Activated CD4-positive, alpha-beta T cell treated with anti-CD3 and anti-CD28 coated beads, Interleukin-2, Interleukin-4, amounts not matched to agents 100 ng/mL and 50 ng/mL, durations not matched to agents 16 hours and 8 hours (primary cell): ENCODE data around the gene ASB10.

Experiments
- DNase-seq: peaks from one replicate; pipeline ENCODE4 v3.0.0-alpha.2; 2020; ENCODE audit warnings: low spot score

ASB10 gene

DNA sequence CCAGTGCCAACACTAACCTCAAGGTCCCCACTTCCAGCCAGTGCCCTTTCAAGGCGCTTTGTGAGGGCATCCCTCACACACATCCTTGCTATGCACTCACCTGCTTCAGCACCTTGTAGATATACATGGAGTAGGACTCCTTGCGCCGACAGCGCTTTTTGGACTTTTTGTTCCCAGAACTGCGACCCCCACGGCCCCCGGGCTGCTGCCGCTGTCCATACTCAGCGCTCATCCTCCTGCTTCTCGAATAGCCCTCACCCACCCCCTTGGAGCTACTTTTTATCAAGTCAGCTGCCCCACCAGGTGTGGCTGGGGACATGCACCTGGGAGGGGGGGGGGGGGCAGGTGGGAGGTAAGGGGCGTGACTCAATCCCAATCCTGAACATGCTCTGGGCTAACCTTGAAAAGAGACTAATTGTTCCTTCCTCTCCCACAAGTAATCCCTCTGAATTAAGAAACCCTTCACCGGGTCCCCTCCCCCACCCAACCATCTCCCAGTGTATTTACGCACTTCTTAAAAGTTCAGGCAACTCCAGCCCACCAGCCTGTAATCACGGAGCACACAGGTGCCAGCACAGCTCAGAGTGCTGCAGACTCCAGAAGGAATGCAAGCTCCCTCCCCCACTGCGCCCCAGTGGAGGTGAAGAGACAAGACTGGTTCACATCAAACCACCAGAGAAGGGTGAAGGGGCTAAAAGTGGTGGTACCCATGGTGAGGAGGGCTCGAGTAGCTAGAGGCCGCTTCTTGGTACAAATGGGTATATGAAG is 23.2 kb upstream of the ASB10 start, which contains the start of gene H2BK1:
H2BK1 (minus strand) TSS at position 402 of the 768 bp plus-strand sequence; CDS start at position 232, 170 bp downstream.
- DNase-seq, result no peak

DNA sequence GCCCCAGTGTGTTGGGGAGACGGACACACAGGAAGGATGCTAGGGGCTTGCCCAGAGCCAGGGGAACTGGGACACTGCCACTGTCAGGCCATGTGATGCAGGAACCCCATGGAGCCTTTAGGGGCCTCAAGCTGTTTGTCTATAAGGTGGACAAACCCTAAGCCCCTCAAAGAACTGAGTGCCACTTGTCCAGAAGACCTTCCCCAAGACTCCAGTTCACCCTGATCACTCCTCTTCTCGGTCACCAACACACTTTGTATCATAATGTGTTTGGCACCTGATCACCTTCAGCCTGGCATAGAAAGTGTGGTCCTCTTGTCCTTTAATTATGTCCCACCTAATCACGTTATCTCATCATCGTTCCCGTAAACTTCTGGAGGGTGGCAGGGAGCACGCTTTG is 22.5 kb upstream of the ASB10 start:
- no peak for DNase-seq

DNA sequence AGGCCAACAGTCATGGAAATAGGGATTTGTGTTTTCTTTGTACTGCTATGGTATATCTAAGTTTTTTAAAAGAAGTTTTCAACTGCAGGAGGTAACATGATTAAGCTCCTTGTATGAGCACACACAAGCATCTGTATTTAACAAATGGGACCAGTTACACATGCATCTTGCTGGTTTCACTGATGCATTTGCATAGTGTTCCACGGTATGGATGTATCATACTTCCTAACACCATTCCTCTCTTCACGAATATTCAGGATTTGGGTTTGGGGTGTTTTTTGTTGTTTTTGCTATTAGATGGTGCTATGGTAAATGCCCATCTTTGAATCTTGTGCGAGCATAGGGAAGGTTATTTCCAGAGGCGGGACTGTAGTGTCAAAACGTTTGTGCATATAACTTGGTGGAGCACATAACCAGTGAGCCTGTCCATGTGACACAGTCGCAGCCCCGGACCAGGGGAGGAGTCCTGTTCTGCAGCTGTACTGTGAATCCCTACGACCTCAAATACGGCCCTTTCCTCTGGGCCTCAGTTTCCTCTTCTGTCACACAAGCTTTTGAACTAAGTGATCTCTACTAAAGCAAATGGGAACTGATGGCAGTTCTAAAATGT is 21.3 kb upstream of the ASB10 start:
- no peak for DNase-seq

DNA sequence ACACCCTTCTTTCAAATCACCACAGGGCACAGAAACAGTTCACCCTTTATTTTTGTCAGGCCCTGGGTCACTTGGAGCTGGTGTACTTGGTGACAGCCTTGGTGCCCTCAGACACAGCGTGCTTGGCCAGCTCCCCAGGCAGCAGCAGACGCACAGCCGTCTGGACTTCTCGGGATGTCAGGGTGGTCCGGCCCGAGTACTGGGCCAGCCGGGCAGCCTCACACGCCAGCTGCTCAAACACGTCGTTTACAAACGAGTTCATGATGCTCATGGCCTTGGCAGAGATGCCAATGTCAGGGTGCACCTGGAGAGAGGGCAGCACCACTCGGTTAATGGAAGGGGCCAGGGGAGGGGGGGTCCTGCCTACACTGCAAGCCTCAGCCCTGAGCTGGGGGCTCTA is 20.8 kb upstream of the ASB10 start:
- DNase-seq, result no peak

DNA sequence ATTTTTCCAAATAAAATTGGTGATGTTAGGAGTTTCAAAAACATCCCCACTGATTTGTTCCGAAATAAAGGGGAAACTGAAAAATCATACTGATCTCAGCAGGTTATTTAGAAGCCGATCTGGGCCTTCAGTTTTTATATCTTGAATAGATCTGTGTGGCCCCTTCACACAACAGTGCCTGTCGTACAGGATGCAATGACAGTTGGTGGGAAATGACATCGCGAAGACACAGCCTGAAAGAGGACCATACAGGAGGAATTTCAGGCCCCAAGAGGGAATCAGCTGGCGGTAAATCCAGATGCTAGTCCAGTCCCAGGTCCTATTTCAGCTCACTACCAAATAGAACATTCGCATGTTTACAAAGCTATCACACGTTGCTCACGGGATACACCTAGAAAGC is 20.3 kb upstream of the ASB10 start:
- no peak for DNase-seq

DNA sequence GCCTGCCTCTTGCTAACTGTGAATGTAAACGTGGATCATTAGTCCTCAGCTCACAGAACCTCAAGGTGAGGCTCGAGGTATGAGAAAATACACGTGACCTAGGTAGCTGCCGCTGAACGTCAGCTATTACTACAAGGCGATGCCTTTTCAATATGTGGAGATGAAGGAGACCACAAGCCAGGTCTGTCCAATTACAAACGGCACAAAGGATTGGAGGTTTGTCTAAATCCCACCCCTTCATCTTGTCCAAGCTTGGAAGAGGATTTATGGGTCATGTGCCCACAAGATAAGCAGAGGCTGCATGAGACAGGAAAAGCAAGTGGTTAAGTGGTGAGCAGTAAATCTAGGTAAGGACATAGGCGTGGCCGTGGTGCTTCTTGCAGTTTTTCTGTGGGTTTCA is 19.9 kb upstream of the ASB10 start:
- DNase-seq, result no peak

DNA sequence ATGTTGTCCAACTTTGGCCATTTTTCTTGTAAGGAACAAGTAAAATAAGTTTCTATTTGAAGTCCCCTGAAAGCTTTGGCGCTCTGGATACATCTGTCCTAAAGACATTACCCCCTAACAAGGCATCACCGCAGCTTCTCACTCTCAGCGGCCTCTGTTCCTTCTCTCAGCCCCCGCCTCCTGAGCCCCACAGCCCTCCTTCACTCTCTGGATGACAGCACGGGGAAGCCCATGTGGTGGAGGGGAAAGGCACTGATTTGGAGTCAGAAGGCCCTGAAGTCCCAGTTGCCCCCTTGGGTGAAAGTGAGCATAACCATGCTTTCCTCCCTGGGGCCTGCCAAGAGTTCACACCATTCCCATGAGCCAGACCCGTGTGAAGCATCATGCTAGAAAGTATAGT is 18.7 kb upstream of the ASB10 start:
- no peak for DNase-seq

DNA sequence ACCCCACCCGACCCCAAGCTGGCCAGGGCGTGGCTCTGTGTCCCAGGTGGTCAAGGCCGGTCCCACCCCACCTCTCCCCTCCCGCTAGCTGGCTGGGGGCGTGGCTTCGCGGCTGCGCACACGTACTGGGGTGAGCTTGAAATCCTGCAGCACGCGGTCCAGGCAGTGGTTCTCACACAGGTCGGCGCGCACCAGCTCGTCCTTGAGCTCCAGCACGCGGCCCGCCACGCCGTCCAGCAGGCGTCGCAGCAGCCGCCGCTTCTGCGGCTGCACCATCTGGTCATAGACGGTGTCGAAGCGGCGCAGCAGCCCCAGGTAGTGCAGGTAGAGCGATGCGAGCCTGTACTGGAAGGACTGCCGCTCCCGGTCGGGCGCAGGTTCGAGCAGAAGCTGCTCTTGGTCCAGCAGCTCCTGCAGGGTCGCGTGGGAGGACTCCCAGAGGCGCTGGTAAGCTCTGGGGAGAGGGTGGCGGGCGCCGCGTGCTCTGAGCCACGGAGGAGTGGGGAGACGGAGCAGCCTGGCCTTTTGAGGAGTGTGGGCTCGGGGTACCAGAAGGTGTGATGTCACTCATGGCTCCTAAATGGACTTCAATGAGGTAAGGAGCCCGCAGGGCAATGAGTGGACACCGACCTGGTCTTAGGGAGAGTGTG is 17.5 kb upstream of the ASB10 start:
- no peak for DNase-seq

DNA sequence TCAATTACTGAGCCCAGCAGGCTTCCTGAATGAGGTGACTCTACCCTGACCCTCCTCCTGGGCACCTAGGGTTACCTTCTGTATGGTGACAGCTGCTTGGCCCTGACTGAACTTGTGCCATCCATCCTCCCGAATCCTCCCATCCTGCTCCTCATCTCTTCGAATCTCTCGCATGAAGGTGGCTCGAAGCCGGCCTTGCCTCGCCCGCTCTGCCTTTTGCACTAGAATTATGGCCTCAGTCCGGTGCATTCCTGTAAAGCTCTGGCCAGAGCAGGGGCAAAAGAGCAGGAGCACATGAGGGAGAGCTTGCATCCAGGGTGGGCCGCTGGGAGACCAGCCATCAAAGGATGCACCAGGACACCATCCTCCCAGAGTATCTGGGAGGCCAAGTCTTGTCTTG is 15.8 kb upstream of the ASB10 start:
- no peak for DNase-seq

DNA sequence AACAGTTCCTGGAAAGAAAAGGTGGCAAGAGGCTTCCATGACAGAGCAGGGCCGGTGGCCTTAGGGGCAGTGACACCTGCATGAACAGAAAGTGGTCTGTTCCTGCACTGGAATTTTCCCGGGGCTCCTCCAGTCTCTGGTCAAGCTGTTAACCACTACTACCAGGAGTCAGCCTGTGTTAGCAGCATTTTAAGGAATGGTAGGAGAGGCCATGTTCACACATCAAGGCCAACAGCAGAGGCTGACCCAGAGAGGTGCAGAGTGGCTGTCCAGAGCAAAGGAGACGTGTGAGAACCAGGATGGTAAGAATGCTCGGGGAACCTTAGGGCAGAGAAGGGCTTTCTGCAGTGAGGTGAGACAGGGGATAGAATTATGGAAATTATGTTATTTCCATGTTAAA is 14.7 kb upstream of the ASB10 start:
- DNase-seq, result no peak

DNA sequence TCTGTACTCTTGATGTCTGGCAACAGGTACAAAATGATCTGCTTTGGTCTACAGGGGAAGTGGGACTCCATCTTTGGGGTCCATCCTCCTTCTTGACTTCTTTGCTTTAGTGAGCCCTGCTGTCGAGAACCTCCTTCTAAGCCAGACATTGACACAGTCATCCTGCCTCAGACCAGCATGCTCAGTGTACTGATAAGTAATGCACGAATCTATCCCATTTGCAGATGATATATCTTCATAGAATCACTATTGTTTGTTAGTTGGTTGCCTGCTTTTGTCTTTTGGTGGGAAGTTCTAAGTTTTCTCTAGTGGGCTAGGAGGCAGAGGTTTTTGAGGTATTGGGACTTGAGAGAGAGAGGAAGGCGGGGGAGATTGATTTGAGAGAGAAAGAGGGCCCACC is 14.3 kb upstream of the ASB10 start:
- no peak for DNase-seq

DNA sequence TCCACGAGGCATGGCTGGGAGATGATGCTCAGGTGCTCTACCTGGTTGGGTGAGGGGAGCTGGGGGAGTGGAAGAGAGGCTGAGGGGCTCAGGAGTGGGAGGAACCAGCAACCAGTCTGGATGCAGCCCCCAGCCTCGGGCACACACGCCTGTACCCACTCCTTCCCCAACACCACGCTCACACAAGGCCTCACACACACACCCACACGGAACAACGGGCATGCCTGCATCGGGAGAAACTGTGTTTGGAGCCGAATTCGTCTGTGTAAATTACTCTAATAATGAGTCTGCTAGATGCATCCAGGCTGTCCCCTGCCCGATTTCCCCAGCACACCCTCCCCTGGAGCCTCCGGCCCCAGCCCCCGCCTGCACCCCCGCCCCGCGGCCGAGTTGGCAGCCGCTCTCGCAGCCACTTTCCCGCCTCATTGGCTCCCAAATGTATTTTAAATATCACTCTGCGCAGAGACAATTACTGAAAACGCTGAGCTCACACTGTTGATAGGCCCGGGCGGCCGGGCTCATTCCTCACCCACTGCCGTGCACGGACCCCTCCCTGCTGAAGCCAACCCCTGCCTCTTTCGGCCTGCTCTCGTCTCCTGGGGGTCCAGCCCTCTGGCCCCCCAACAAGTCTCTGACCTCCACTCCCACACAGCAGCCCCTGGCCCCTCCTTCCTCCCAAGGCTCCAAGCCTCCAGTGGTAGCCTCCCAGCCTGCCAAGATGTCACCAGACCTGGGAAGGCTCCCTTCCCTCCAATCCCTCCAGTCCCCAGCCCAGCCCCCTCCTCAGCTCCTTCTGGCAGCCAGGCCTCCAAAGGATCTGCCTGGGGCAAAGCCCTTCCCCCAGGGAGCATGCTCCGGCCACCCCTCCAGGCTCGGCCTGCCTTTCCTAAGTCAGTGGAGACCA is 12.1 kb upstream of the ASB10 start:
- no peak for DNase-seq

DNA sequence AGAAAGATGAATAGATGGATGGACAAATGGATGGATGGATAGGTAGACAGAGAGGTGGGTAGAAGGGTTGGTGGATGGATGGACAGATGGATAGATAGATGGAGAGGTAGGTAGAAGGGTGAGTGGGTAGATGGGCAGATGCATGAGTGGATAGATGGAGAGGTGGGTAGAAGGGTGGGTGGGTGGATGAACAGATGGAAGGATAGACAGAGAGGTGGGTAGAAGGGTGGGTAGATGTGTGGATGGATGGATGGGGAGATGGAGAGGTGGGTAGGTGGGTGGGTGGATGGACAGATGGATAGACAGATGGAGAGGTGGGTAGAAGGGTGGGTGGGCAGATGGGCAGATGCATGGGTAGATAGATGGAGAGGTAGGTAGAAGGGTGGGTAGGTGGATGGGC is 10.9 kb upstream of the ASB10 start:
- DNase-seq, result no peak

DNA sequence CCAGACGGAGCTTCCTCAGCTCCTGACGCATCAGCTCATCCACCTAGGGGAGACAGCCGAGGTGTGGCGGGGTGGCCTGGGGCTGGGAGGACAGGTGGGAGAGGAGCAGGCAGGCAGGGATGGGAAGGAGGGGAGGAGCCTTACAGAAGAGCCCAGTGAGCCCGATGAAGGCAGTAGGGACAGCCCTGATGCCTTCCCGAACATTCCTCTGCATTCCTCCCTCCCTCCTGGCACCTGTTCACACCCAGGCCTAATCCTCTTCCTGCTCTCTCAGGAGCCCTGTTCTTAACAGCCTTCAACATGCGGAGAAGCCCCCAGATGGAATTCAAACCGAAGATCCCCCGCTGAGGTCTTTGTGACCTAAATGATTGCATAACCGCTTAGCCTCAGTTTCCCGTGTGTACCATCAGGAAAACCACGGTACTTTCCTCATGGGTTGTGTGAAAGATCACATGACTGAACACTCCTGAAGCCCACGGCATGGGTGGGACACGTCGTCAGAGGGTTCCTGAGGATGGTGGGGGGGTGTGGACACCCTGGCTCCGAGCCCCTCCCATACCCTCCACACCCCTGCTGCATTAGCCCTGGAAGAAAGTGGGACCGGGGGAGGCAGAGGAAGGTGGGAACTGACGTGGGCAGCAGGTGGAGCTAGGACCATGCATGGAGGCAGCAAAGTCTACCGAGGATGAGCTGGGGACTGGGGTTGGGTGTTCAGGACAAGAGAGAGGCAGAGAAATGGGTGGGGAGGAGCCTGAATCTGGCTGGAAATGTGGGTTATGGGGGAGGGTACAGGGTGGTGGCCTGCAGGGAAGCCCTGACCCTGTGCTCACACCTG is 8.8 kb upstream of the ASB10 start:
- no peak for DNase-seq

DNA sequence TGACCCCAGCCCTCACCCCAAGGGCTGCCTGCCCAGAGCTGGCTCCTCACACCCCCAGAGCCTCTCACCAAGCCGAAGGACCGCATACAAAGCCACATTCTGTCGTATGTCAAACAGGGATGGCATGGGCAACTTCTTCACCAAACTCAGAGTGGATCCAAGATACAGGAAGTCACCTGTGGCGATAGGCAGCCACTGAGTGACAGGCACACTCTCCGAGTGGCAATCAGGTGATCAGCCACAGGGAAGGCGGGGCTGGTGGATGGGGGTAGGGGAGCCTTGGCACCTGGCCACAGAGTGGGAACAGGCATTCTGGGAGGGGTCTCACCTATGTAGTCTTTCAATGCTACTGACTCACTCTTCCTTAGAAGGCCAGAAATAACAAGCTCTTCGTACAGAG is 7.1 kb upstream of the ASB10 start:
- no peak for DNase-seq

DNA sequence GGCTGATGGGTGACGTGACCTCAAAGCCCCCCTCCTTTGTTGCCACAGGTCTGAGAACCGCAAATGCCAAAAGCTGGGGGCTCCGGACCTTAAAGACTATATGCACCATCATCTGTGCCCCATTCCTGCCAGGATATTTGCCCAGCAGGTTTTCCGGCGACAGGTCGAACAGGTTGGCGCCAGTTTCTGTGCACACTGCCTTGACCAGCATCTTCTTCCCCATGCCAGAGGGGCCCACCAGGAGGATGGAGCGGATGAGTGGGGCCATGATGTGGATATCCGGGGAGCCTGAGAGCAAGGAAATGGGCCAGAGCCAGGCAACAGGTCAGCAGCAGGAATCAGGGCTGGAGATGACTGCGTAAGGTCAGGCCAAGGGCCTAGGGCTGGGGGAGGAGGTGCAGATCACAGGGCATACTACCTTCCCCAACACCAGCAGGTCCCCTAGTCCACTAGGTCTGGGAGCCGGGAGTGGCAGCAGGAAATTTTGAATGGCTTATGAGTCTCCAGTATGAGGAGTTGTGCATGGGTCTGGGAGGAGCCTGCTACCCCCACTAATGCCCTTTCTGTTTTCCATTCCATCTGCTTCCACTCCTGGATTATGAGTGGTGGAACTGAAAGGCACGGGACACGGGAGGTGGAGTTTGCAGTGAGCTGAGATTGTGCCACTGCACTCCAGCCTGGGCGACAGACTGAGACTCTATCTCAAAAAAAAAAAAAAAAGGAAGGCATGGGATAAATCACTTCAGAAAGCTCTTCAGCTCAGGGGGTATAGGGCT is 6.3 kb upstream of the ASB10 start:
- DNase-seq, result no peak

DNA sequence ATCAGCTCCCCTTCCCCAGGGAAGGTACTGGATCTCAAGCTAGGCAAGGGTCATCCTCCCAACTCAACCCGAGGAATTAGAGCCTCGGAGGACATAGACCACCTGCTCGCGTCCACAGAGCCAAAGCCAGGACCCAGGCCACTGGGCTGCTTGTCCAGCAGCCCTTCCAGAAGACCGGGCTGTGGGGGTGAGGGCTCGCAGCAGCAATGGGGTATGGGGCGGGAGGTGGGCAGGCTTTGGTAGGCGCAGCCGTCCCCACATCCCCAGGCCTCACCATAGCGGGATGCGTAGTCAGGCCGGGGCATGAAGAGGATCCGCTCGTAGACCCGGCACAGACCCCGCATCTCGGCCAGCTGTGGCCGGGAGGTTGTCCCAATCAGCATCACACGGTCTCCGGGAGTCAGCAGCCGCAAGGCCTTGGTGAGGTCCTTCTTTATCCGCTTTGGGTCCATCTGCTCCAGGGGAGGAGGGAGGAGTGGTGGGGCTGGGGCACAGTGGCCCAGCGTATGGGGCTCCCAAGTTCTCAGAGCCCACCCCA is 5.0 kb upstream of the ASB10 start:
- DNase-seq, result no peak

DNA sequence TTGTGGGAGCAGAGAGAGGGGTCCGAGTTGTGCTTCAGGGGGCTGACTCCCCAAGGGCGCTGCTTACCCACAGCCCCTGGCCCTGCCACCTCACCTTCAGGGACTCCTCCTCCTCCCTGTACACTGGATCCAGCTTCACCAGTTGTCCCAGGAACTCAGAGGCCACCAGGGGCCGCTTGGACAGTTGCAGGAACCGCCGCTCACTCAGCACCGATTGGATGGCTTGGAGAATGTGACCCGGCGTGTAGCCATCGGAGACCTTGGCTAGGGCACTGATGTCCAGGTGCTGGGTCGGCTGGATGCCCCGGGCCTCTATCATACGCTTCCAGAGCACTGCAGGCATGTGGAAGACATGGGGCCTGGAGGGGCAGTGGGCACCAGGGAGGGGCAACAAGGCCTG is 4.5 kb upstream of the ASB10 start:
- no peak for DNase-seq

DNA sequence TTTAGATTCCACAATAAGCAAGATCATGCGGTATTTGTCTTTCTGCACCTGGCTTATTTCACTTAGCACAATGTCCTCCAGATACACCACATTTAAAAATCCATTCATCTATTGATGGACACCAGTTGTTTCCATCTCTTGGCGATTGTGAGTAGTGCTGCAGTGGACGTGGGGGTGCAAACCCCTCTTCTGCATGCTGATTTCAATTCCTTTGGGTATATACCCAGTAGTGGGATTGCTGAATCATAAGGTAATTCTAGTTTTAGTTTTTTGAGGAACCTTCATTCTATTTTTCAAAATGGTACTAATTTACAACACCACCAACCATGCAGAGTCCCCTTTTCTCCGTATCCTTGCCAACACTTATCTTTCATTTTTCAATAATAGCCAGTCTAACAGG is 2.0 kb upstream of the ASB10 start:
- no peak for DNase-seq

DNA sequence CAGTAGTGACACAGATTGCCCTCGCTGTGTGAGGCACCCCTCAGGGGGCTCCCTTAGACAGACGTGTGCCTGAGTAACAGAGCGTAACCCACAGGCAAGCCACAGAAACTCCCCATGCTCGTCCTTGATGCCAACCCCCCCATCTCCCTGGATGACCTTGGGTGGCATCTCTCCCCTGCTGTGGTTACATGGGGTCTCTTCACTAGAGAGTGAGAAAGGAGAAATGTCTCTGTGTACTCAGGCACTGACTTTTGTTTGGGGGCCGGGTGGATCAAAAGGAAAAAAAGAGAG is 1.1 kb upstream of the ASB10 start:
- DNase-seq, result no peak
